Activated T-helper 9 cell treated with anti-CD3 and anti-CD28 coated beads, Interleukin-2, amount 50 U/mL, for 16 hours (primary cell): ENCODE results near the gene DACT3.
"Not testable (repeated sequence)": the region's sequence is repeated elsewhere in the genome, so short reads cannot be mapped to it uniquely, and the experiment has no call there.

Experiments used
- DNase-seq: peaks from one replicate; pipeline ENCODE4 v3.0.0-alpha.2; 2020; ENCODE audit warnings: low read depth

Gene DACT3

DNA sequence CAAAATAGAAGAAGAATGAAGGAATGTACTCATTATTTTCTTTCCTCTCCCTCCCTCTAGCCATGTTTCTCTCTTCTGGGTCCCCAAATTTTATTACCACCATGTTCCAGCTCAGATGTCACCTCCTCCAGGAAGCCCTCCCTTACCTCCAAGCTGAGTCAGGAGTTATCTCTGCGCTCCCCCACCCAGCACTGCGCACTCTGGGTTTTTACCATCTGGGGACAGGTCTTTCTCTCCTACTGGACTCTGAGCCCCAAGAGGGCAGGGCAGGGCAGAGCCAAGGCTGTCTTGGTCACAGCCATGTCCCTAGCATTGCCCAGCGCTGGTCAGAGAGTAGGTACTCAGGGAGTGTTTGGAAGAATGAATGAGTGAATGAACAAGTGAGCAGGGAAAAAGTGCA lies 27.9 kb downstream of the DACT3 start:
- no peak for DNase-seq

DNA sequence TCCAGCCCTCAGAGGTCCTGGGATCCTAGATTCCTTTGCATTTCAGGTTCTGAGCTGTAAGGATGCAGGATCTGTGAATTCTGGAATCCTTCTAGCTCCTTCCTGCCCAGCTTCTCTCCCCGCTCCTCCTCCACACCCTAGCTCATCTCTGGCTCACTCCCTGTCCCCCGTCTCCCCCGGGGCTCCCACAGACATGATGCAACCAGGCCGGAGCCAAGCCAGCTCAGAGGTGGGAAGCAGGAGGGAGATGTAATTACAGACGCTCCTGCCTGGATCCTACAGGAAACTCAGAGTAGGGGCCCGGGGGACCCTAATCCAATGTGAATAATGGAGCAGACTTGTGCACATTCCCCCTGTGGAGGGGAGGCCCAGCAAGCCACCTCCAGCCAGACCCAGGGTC lies 29.5 kb downstream of the DACT3 start:
- no peak for DNase-seq

DNA sequence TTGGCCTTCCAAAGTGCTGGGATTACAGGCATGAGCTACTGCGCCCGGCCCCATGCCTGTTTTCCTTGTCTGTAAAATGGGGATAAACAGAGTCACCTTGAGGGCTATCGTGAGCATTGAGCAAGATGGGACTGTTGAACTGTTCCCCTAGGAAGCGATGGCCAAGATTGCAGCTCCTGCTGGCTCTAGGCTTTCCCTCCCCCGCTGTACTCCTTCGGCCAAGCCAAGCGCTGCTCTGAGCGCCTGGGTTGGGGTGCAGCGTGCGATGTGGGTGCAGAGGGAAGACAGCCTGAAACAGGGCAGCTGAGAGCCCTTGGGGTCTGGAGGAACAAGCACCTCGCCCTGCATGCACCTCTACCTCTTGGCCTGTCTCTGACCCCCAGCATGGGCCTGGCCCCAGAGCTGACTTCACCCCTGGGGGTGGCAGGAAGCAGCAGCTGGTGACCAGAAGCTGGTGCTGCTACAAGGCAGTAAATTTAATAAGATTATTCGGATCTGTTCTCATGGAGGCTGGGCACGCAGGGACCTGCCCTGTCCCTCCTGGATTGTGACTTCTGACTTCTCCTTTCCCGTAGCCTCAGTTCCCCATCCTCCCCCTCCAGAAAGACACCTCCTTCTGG lies 30.3 kb downstream of the DACT3 start:
- no peak for DNase-seq

DNA sequence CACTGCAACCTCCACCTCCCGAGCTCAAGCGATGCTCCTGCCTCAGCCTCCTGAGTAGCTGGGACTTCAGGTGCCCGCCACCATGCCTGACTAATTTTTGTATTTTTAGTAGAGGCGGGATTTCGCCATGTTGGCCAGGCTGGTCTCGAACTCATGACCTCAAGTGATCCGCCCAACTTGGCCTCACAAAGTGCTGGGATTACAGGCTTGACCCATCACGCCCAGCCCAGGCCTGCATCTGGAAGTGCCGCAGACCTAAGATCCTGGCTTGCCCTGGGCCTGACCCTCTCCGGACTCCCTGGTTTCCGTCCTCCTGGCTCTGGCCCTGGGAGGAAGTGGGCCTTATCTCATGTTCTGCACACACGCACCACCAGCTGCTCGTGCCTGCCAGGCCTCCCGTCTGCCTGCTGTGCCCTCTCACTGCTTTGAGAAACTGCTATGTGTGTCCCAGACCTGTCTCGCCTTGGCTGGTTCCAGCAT lies 31.4 kb downstream of the DACT3 start:
- no peak for DNase-seq

DNA sequence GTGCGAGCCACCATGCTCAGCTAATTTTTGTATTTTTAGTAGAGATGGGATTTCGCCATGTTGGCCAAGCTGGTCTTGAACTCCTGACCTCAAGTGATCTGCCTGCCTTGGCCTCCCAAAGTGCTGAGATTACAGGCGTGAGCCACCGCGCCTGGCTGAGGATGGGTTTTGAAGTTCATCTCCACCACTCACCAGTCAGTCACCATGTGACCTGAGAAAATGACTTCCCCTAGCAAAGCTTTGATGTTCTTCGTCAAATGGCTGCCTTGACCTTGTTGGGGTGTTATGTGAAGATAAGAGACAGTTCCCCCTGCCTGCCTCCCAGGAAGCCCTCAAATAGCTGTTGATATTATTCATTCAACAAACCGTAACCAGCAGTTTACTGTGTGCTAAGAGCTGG lies 32.0 kb downstream of the DACT3 start:
- DNase-seq = not testable (repeated sequence)

DNA sequence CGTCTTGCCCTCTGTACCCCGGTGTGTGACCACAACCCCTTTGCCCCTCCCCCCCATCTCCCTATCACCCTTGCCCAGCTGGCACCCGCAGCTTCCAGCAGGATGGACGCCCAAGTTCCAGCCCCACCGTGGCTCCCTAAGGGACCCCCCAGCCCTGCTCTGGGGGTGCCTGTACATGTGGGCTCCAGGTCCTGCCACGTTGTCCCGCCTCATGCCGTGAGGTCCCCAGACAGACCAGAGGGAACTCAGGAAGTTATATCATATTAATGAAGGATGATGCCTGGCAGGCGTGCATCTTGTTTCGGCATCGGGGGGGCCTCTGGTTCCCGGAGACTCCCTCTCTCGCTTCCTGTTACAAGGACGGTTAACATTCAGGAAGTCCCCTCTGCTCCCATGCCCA lies 34.5 kb downstream of the DACT3 start:
- DNase-seq = no peak

DNA sequence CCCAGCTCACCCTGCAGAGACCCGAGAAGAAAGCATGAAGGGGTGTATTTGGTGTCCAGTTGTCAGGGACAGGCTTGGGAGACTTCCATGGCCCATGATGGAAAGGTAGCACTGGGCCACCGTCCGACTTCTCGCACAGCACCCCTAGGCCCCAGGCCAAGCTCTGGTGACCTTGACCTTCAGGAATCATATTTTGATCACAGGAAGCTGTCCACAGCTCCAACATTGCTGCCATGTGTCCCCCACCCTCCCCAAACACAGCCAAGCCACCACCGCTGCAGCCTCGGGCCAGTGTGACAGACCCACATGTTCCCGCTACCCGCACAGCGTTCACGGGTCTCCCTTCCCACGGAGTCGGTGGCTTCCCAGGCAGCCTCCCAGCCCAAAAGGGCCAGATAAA lies 35.3 kb downstream of the DACT3 start:
- DNase-seq = no peak

DNA sequence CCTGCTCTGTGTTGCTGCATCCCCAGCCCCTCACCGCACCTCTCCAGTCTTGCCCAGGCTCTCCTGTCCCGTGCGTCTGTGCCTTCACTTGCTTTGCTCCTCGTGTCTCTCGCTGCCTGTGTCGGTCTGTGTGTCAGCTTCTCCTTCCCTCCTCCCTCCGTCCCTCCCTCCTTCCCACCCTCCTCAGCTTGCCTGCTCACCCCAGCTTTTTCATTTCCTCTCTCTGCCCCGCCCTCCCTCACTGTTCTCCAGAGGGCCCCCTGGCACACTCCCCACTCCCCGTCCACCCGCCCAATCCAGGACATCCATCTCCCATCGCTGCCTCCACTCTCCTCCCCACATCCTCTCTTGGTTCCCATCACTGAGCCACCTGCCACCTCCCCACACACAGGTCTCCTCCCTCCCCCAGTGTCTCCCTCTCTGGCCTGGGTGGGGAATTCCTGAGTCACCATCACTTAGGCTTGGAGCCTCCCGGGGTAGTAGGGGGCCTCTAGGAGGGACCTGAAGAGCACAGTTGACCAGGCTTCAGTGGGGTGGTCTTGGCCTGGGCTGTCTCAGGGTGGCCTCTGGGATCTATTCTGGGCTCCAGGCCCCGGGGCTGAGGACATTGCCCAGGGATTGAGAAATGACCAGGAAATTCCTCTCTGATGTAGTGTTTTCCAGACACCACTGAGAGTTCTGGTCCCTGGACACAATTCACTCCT lies 35.9 kb downstream of the DACT3 start, which contains the start of gene PTGIR:
Gene PTGIR, minus strand, starts transcription at position 132 of the 704 bp plus-strand sequence. CDS start 864 bp downstream, outside the sequence.
- no peak for DNase-seq

DNA sequence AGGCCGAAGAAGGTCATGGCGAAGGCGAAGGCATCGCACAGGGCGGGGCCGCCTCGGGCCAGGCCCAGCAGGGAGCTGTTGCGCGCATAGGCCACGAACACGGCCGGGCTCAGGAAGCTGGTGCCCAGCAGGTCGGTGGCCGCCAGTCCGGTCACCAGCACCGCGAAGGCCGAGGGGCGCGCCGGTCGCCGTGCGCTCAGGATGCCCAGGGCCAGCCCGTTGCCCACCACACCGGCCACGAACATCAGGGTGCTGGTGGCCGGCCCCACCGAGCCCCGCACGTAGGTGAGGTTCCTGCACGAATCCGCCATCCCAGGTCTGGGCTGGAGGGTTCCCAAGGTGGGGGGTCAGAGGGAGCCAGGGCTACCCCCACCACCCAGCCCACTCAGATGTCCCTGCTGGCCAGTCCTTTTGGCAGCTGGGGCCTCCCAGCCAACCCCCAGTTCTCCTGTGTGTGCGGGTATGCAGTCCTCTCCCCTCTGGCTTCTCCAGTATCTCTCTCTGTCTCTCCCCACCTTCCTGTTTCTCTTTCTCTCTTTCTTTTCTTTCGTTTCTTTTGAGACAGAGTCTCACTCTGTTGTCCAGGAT lies 37.0 kb downstream of the DACT3 start:
- DNase-seq = no peak

DNA sequence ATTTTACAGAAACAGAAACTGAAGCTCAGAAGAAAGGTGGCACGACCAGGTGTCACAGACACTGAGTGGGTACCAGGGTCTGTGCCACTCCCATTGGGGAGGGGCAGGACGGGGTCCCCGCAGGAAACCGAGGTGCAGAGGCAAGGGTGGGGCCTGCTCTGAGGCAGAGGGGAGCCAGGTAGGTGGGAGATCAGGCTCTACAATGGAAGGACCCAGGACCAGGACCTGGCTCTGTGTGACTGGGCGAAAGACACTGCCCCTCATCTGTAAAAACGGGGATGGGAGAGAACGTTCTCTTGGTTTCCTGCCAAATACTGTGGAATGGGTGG lies 38.9 kb downstream of the DACT3 start:
- no peak for DNase-seq

DNA sequence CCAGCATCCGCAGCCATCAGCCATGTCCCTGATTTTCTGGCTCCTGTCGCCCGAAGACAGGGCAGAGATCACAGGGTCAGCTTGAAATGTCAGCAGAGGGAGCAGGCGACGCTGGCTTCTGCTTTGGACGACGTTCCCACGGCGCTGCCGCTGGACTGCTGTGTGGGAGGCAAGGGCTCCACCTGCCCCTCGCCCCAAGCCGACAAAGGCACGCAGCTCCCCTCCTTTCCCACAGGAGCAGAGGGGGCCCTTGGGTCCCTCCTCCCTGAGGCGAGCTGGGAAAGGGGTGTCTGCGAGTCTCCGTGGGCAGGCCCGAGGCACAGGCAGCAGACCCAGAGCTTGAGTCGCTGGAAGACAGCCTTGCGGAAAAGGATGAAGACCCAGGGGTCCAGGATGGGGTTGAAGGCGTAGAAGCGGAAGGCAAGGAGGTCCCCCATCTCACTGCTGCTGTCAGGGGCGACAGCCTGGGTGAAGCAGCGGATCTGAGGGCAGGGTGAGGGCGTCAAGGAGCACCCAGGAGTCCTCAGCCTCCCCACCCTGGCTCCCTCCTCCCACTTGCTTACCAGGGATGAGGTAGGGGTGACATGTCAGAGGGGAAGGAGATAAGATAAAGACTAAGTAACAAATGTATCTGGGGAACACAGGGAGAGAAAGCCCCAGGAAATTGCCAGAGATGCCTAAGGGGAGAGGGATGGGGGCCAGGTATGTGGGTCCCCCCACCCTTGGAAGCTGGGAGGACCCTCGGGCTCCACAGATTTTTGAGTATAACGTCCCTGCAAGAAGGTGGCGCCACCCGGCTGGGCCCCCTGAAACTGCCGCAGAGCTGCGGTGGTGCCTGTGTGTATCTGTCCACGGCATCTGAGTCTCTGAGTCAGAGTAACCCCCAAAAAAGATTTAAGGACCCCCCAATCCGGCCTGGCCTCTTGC lies 39.5 kb downstream of the DACT3 start:
- DNase-seq = no peak

DNA sequence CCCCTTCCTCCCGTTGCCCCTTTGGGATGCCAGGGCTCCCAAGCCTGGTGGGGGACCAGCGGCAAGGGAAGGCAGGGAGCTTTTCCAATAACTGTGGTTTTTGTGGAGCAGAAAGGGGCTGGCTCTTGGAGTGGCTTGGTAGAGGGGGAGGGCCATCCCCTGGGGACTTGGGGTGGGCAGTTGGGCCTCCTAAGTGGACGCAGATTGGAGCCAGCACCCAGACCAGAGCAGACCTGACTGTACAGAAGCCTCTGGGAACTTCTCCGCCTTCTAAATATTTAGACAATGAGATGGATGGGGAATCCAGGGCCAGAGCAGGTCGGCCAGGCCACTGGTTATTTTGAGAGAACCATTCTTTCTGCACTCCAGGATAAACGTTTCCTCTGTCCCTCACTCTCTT lies 40.3 kb downstream of the DACT3 start:
- no peak for DNase-seq

DNA sequence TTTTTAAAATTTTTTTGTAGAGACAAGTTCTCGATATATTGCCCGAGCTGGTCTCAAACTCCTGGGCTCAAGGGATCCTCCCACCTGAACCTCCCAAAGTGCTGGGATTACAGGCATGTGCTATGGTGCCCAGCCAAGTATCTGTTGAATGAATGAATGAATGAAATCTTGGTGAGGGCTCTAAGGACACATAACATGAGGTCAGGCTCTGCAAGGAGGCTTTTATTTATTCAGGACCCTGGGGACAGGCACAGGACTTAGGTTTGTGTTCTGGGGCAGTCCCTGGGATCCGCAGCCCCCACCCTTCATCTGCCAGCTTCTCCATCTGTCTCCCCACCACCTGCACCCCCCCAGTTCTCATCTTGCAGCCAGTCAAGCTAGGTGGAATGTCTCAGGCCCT lies 40.7 kb downstream of the DACT3 start:
- DNase-seq = no peak

DNA sequence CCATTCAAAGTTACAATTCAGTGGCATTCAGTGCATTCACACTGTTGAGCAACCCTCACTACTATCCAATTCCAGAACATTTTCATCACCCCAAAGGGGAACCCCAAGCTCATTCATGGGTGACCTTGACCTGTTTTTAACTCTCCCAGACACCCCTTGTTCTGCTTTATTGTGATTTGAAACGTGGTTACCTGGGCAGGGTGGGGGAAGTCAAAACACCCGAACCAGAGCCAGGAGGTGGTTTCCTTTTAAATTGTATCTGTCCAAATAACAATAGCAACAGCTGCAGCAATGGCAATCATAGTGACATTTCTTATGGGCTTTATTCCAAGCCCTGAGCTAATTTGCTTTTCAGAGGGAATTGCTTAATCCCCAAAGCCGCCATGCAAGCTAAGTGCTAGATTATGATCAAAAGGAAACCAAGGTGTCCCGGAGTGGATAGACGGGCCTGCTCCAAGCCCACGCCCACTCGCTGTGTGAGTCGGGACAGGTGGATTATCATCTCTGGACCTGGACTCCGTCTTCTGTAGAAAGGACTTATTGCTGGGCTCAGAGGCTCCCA lies 42.2 kb downstream of the DACT3 start:
- DNase-seq = no peak

DNA sequence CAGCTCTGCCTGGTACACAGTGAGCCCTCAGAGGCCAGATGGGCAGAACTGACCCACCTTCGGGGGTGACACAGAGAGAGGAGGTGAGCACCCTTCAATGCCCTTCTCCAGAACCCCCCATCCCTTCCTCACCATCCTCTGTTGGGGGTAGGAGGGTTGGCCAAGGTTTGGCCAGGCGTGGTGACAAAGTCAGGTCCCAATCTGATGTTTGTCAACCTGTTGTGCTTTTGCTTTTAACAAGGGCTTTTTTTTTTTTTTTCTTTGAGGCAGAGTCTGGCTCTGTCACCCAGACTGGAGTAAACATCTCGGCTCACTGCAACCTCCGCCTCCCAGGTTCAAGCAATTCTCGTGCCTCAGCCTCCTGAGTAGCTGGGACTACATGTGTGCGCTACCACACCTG lies 43.4 kb downstream of the DACT3 start:
- no peak for DNase-seq

DNA sequence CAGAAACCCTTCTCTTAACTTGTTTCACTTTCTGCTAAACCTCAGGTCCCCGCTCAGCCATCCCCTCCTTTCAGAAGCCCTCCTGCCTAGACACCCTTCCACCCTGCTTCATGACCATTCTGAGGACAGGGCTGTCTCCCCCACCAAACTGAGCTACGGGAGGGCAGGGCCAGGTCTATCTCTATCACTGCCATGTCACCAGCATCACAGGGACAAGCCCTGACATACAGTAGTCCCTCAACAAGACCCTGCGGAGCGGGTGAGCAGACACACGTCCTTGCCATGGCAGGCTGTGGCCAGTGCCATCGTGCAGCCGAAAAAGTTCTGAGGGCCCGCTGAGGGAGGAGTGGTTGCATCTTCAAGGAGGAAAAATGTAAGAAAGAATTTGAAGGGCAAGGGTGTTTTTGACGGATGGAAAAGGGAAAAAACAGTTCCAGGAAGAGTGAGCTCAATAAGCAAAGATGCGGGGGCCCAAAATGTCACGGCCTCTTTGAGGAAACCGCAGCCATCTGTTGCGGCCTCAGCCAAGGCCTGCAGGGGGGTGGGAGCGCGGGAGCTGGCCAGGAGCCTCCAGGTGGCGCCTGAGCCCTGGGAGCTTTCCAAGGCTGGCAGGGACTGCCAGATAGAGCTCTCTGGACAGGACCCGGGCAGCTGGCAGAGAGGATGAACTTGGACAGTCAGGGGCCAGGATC lies 44.2 kb downstream of the DACT3 start:
- DNase-seq = no peak

DNA sequence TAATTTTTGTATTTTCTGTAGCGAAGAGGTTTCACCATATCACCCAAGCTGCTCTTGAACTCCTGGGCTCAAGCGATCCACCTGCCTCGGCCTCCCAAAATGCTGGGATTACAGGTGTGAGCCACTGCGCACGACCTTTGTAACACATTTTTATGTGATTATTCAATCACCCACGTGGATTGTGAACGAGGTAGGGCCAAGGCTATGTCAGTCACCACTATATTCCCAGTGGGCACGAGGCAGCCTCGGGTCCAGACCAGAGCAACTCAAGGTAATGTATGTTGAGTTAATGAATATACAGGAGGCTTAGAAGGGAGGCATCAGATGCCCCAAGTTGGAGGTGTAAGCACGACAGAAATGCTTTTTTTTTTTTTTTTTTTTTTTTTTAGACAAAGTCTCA lies 45.0 kb downstream of the DACT3 start:
- DNase-seq = no peak

DNA sequence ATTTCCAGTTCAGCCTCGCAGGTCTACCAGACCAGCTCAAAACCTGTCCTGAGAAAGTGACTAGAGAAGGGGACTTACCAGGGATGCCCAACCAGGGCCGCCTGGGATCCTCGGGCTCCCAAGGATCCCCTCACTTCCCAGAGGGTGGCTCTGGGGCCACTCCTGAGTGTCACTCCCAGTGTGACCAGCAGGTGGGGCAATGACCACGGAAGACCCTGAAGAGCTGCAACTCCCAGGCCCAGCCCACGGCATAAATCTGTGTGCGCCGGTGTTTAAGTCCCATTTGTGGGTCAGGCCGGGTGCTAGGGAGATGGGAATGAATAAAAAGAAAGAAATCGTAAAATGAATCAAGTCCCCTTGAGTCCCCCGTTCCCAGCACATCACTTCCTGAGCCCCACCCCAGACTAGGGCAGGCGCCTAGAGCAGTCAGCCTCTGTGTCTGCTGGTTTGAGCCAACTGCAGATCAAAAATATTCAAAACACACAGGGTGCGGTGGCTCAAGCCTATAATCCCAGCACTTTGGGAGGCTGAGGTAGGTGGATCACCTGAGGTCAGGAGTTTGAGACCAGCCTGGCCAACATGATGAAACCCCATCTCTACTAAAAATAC lies 46.8 kb downstream of the DACT3 start:
- peak; percentile 70 for DNase-seq

DNA sequence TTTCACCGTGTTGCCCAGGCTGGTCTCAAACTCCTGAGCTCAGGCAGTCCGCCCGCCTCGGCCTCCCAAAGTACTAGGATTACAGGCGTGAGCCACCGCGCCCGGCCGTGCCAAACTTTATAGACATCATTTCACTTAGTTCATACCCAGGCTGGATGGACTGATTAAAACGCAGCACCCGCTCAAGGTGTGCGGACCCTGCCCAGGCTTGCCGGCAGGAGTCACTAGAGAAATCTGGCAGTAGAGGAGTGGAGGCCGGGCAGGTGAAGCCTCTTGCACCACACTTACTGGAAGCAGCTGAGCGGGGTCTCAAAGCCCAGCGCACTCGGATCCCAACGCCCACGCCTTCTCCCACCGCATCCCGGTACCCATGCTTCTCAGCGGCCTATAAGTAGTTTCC lies 47.5 kb downstream of the DACT3 start:
- no peak for DNase-seq

DNA sequence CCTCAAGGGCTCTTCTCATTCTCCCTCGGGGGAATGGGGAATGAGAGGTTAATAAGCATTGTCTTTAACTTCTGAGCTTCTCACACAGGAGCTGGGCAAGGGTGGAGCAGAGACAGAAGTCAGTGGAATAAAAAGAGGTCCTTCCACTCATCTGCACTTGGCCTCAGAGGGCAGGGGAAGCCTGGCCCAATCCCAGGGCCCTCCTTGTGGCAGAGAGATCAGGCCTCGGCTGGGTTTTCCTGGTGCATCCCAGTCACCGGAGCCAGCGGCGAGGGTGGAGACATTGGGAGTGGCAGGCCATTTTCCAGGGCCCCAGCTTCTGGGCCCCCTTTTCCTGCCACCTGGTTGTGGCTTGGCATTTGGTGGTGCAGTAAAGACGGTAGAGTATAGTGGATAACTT lies 49.2 kb downstream of the DACT3 start:
- DNase-seq = no peak
